GM12891 (cell line): ENCODE measurements around the gene MAMDC4.

Experiments used
- DNase-seq: peaks from one replicate; pipeline ENCODE4 v3.0.0; 2011; ENCODE audit warnings: low spot score; ENCODE audit not compliant: insufficient read length
- FAIRE-seq: peaks from 2 replicates; lab custom pipeline; 2011; peaks lifted over from hg19 to GRCh38; lab: Jason Lieb, UNC
- PAX5 ChIP-seq: IDR thresholded peaks from 2 replicates; pipeline ENCODE4 v1.6.1; 2011; ENCODE audit warnings: low read length, moderate library complexity, mild to moderate bottlenecking; ENCODE audit not compliant: insufficient read depth, severe bottlenecking
- POLR2A ChIP-seq: IDR thresholded peaks from 2 replicates; pipeline ENCODE4 v1.6.1; 2011; ENCODE audit warnings: low read depth, low read length, control low read depth
- POLR2AphosphoS5 ChIP-seq: IDR thresholded peaks from 2 replicates; pipeline ENCODE4 v1.6.1; 2011; ENCODE audit warnings: low read depth, low read length, control low read depth
- POU2F2 ChIP-seq: IDR thresholded peaks from 2 replicates; pipeline ENCODE4 v1.6.1; 2011; ENCODE audit warnings: low read depth, mild to moderate bottlenecking, control low read depth, low read length, moderate library complexity
- SPI1 ChIP-seq: IDR thresholded peaks from 2 replicates; pipeline ENCODE4 v1.6.1; 2011; ENCODE audit warnings: low read depth, low read length, control low read depth
- TAF1 ChIP-seq: IDR thresholded peaks from 2 replicates; pipeline ENCODE4 v1.6.1; 2011; ENCODE audit warnings: low read depth, low read length, control low read depth

Gene MAMDC4

DNA sequence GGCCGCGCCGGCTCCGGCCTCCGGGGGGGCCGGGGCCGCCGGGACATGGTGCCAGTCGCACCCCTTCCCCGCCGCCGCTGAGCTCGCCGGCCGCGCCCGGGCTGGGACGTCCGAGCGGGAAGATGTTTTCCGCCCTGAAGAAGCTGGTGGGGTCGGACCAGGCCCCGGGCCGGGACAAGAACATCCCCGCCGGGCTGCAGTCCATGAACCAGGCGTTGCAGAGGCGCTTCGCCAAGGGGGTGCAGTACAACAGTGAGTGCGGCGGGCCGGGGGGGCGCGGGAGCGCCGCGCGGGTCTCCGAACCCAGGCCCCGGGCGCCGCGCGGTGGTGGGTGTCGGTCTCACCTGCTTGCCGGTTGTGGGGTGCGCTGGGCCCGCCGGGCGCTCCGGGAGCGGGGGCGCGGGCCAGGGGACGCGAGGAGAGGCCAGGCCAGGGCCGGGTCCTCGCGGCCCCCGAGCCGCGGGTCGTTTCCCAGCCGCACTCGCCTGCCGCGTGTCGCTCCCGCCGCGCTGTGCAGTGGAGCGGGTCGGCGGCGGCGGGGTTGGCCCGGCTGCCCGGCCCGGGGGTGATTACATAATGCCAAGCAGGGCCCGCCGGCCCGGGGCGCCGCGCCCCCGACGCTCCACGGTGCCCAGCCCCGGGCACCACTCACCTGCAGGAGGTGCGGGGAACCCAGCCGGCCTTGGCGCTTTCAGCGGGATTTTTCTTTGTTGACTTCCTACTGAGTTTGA is 43.9 kb upstream of the MAMDC4 start:
- TF ChIP-seq PAX5: peak; percentile 88
- TF ChIP-seq POLR2A: no peak
- peak; percentile 72 for TF ChIP-seq TAF1
- TF ChIP-seq POLR2AphosphoS5: no peak
- no peak for TF ChIP-seq POU2F2
- DNase-seq (peak; percentile 57), FAIRE-seq (no peak)

DNA sequence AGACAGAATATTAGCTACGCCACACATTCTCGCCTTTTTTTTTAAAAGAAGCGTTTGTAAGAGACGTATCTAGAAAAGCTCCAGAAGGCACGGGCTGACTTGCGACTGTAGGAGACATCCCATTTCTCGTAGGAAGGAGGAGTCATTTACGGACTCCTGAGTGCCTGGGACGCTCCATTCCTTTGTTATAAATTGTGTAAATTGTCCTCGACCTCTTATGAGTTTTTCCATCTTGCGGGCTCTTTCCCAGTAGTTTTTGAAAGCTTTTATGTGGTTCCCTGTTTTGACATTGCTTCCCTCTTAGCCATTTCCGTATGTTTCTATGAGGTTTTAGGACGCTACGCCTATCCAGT is 43.4 kb upstream of the MAMDC4 start:
- DNase-seq (no peak), FAIRE-seq (no peak)
- TF ChIP-seq POLR2AphosphoS5: no peak
- TF ChIP-seq POLR2A: no peak
- TF ChIP-seq PAX5: no peak
- no peak for TF ChIP-seq SPI1
- no peak for TF ChIP-seq TAF1
- TF ChIP-seq POU2F2: no peak

DNA sequence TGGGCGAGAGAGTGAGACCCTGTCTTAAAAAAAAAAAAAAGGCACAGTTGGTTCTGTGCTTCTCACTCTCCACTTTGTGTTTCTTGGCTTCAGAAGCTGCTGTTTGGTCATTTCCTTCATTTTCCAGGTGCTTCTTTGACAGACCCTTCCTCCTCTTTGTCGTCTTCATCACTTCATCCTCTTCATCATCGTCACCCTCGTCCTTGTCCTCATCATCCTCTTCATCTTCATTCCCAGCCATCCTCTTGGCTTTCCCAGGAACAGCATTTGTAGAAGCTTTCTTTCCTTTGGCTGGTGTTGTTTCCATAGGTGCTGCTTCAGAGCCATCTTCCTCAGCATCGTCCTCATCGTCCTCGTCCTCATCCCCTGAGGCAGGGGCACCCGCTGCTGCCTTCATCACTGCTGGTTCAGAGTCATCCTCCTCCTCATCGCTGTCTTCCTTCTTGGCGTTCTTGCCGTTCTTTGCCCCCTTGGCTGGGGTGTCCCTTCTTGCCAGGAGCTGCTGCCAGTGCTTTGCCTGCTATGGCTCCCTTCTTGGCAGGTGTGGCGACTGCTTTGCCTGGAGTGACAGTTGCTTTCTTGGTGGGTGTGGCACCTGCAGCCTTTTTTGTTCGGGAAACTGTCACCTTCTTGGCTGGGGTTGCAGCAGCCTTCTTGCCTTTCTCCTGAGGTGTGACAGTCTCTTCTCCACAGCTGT is 37.3 kb upstream of the MAMDC4 start:
- DNase-seq (no peak), FAIRE-seq (no peak)
- TF ChIP-seq SPI1 (no peak), POLR2A (no peak), POLR2AphosphoS5 (no peak), POU2F2 (no peak), PAX5 (no peak), TAF1 (no peak)

DNA sequence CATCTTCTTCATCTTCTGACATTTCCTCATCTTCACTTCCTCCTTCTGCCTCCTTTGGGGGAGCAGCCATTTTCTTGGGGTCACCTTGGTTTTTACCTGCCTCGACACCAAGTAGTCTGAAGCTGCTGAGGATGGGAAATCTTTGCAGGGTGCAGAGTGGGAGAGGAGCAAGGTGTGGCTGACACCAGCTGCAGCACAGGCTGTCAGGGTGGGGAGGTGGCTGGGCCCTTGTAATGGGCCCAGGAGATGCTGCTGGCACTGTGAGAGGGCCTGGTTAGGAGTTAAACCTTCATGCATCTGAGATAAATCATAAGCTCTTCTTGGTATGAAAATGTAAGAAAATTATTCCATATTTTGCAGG is 36.7 kb upstream of the MAMDC4 start:
- no peak for FAIRE-seq
- DNase-seq: no peak
- no peak for TF ChIP-seq TAF1
- TF ChIP-seq SPI1: 0 out of 2 replicates have a peak, but pooled peaks have one; percentile 14
- no peak for TF ChIP-seq POLR2A
- TF ChIP-seq PAX5: no peak
- TF ChIP-seq POU2F2: no peak
- no peak for TF ChIP-seq POLR2AphosphoS5

DNA sequence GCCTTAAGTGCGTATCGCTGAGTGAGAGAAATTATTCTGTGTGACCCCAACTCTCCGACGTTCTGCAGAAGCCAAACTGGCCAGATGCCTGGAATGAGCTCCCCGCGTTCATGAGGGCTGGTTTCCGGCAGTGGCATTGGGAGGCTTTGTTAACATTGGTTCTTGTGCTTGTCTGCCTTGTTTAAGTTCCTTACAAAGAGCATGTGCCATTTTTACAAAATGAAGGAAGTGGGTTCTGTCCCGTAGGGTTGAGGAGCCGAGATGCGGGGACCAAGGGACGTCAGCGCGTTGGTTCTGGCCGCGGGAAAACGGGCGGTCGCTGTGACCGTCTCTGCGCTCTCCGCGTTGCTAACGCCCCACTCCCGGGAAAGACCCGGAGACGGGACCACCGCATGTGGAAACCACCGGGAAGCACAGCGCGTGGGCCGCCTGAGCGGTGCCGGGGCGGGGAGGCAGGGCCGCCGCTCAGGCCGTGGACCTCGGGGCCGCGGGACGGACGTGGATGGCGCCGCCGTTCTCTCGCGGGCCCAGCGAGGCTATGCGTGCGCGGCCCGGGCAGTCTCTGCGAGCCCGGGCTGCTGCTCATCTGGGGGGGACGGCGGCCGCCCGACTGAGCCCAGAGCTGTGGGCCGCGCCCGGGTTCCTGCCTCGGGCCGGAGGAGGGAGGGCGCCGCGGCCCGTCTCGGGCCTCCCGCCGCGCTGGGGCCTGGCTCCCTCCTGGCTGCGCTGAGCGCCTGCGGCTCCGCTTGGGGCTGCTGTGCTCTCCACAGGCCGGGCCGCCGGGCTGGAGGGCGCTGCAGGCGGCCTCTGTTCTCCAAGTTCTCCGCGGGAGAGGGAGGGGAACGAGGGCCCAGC is 30.9 kb upstream of the MAMDC4 start:
- FAIRE-seq (no peak), DNase-seq (no peak)
- TF ChIP-seq SPI1 (no peak), POLR2AphosphoS5 (no peak), TAF1 (no peak)

DNA sequence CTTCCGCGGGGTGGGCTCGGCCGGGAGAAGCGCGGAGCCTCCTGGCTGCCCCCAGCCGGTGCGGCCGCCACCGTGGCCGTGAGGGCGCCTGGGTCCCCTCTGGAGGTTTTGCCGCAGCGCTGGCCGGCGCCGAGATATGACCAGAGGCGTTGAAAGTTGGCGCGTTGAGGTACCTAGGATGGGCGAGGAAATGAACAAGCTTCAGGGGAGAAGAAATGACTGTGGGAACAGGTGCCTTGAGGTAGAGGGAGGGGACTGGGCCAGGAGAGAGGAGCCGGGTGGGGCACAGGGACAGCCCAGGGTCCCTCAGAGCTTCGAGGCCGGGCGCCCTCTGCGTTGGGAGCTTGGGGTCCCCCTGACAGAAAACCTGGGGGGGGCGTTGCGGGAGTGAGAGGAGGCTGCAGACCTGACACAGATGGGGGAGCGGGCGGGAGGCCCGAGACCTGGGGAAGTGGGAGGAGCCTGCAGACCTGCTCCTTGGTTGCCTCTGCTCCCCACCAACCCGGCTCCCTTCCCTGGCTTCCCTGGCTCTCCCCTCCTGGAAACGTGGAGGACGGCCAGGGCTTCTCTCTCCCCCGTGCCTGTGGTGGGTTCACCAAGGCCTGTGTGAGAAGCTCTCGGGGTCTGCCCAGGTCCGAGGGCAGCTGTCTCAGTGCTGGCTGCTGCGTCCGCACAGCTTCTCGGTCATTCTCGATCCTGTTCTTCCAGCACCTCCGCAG is 30.2 kb upstream of the MAMDC4 start:
- FAIRE-seq (no peak), DNase-seq (no peak)
- TF ChIP-seq POLR2AphosphoS5 (no peak), POLR2A (no peak), SPI1 (no peak), POU2F2 (no peak), TAF1 (no peak), PAX5 (no peak)

DNA sequence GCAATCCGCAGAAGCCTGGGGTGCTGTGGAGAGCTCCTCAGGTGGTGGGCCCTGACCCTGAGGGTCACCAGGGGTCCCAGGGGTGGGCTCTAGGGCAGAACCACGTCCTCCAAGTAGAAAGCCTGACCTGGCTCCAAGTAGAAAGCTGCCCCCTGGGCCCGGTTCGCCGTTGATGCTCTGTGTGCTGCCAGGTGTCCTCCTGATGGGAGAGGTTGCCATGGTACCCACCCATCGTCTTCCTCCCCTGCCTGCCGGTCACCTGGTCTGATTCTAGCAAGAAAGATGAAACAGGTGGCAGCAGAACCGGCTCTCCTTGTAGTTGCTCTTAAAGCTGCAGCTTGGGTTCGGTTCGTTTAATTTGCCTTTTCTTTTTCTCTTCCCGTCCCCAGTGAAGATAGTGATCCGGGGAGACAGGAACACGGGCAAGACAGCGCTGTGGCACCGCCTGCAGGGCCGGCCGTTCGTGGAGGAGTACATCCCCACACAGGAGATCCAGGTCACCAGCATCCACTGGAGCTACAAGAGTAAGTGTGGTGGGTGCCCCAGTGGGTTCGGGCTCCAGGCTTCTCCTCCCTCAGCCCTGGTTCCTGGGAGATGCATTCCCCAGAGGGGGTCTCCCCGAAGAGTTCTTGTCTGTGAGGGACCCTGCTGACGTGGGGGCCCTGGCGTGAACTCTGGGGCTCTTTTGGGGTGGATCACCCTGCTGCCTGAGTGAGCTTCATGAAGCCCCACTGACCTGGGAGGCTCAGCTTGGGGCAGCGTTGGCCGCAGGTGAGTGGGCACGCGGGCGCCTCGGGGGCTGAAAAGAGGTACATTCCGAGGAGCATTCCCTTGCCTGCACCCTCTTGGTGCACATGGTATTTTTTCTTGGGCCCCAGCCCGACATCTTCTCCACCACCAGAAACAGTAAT is 28.8 kb upstream of the MAMDC4 start:
- DNase-seq (no peak), FAIRE-seq (no peak)
- TF ChIP-seq POLR2A (no peak), PAX5 (no peak), POLR2AphosphoS5 (no peak), SPI1 (no peak), TAF1 (no peak), POU2F2 (no peak)

DNA sequence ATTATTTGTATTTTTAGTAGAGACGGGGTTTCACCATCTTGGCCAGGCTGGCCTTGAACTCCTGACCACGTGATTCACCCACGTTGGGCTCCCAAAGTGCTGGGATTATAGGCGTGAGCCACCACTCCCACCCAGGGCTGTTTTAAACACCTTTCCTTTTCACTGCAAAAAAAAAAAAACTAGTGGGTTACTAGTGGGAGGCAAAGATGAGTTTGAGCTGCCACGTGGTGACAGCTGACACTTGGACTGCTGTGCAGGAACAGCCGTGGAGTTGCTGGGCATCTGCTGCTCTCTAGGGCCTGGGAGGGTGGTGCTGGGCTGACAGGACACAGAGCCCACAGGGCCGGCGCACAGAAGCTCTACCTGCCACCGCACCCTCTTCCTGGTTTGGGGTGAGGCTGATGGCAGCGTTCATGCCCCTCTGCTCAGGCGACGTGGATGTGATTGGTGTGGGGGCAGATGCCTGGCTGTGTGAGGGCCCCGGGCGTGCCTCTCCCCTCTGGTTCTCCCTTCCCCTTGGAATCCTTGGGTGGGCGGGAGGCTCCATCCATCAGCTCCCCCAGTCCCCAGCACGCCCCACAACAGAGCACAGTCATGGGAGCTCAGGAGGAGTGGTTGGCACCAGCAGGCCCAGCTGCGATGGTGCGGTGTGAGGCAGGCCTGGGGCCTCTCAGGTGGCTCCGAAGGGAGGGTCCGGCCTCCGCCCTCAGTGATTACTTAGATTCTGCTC is 27.5 kb upstream of the MAMDC4 start:
- no peak for FAIRE-seq
- no peak for DNase-seq
- TF ChIP-seq POU2F2 (no peak), POLR2AphosphoS5 (no peak), TAF1 (no peak), SPI1 (no peak), PAX5 (no peak), POLR2A (no peak)
